Keratinocyte (primary cell): ENCODE data around the gene TUBB3. TPM values are rescaled to one million over a fixed set of nuclear protein-coding genes. Genes with fewer than 3 reads are reported as not detected.
"Not testable (repeated sequence)": the region's sequence is repeated elsewhere in the genome, so short reads cannot be mapped to it uniquely, and the experiment has no call there.

Experiments
- DNase-seq: peaks from one replicate; pipeline ENCODE4 v3.0.0-alpha.2; 2011; ENCODE audit warnings: low read depth, missing footprints, low spot score
- FAIRE-seq: peaks from 2 replicates; lab custom pipeline; 2011; peaks lifted over from hg19 to GRCh38; lab: Jason Lieb, UNC
- H2AFZ ChIP-seq: 2 replicates; pipeline ENCODE4 v1.6.0; 2012; ENCODE audit warnings: low read length, control low read depth, inconsistent platforms; ENCODE audit not compliant: control insufficient read depth
- H3K27ac ChIP-seq: 2 replicates; pipeline ENCODE4 v1.5.1; 2011; ENCODE audit warnings: low read length; ENCODE audit not compliant: control insufficient read depth, insufficient read depth
- H3K27me3 ChIP-seq: 3 replicates; pipeline ENCODE4 v1.6.0; 2011; ENCODE audit warnings: low read length; ENCODE audit not compliant: control insufficient read depth, insufficient read depth; ENCODE audit errors: extremely low read depth
- H3K36me3 ChIP-seq, 2 experiments: 2 replicates in 1 of 2; 3 replicates in 1 of 2; pipeline ENCODE4 v1.5.1; 2011; ENCODE audit warnings: low read length in 2 of 2, mild to moderate bottlenecking in 1 of 2; ENCODE audit not compliant: control insufficient read depth in 2 of 2, insufficient read depth in 2 of 2; ENCODE audit errors: extremely low read depth in 1 of 2
- H3K4me1 ChIP-seq: 3 replicates; pipeline ENCODE4 v1.5.1; 2011; ENCODE audit warnings: low read length; ENCODE audit not compliant: control insufficient read depth, insufficient read depth; ENCODE audit errors: extremely low read depth
- H3K4me2 ChIP-seq: 3 replicates; pipeline ENCODE4 v1.6.0; 2011; ENCODE audit warnings: low read depth, low read length; ENCODE audit not compliant: control insufficient read depth, insufficient read depth; ENCODE audit errors: extremely low read depth
- H3K4me3 ChIP-seq, 3 experiments: fragments of 200-600 bp in 1 of 3; sonication (generic) in 1 of 3; 2 replicates in 2 of 3; 3 replicates in 1 of 3; pipeline ENCODE4 v1.5.1; 2011 to 2016; ENCODE audit warnings: low read length in 3 of 3, mild to moderate bottlenecking in 3 of 3, control low read depth in 2 of 3, inconsistent platforms in 1 of 3, low read depth in 1 of 3, mixed read lengths in 1 of 3, mixed run types in 1 of 3, moderate library complexity in 1 of 3; ENCODE audit not compliant: control insufficient read depth in 2 of 3, insufficient read depth in 2 of 3; ENCODE audit errors: extremely low read depth in 1 of 3
- H3K79me2 ChIP-seq: 2 replicates; pipeline ENCODE4 v1.6.0; 2012; ENCODE audit warnings: low read length; ENCODE audit not compliant: control insufficient read depth, insufficient read depth
- H3K9ac ChIP-seq: 3 replicates; pipeline ENCODE4 v1.6.0; 2011; ENCODE audit warnings: low read length; ENCODE audit not compliant: control insufficient read depth, insufficient read depth; ENCODE audit errors: extremely low read depth
- H3K9me1 ChIP-seq: 3 replicates; pipeline ENCODE4 v1.6.0; 2011; ENCODE audit warnings: low read length; ENCODE audit not compliant: control insufficient read depth, insufficient read depth; ENCODE audit errors: extremely low read depth
- H3K9me3 ChIP-seq: 2 replicates; pipeline ENCODE4 v1.5.1; 2012; ENCODE audit warnings: low read depth, low read length; ENCODE audit not compliant: control insufficient read depth
- H4K20me1 ChIP-seq: 3 replicates; pipeline ENCODE4 v1.6.0; 2011; ENCODE audit warnings: low read length; ENCODE audit not compliant: control insufficient read depth, insufficient read depth; ENCODE audit errors: extremely low read depth
- EZH2 ChIP-seq: IDR thresholded peaks from one replicate; pipeline ENCODE4 v1.6.1; 2012; ENCODE audit warnings: inconsistent platforms, mild to moderate bottlenecking, low read length, moderate library complexity
- dilution Hi-C: fragments of 300-500 bp; cut with MboI; formaldehyde crosslinking; loops from one replicate; pipeline ENCODE4 v1.7.0; 2020; ENCODE audit warnings: low sequenced_read_pairs; ENCODE audit not compliant: extremely low pct_ligation_motif_present
- polyA plus RNA-seq, 5 experiments: library from polyadenylated mRNA; depleted of rRNA in 3 of 5; stranded (reverse) in 3 of 5; stranded (forward) in 1 of 5; unstranded in 1 of 5; fragments of >200 nt; gene quantifications; 1 replicate in 1 of 5; 2 replicates in 3 of 5; 3 replicates in 1 of 5; pipeline versions ENCODE4 v1.2.1 to v1.2.3, GENCODE V29; 2011 to 2012; ENCODE audit warnings: missing spikeins in 2 of 5, low read depth in 1 of 5, low replicate concordance in 1 of 5
- TF ChIP-seq, protein P1 (sequence below), 3 experiments: IDR thresholded peaks in 1 of 3; conservative IDR thresholded peaks in 1 of 3; optimal IDR thresholded peaks in 1 of 3; 2 replicates in 2 of 3; 3 replicates in 1 of 3; pipeline versions ENCODE3 to v1.5.1; 2011; ENCODE audit warnings: low read length in 3 of 3, mild to moderate bottlenecking in 3 of 3, moderate library complexity in 2 of 3, control low read depth in 1 of 3, inconsistent platforms in 1 of 3; ENCODE audit not compliant: insufficient read depth in 2 of 3; ENCODE audit errors: extremely low read depth in 1 of 3

Gene TUBB3
- polyA plus RNA-seq, 1 donor (not counting 4 experiments of a cell fraction or from before 2014, with no cell fraction given): 34.0 TPM

DNA sequence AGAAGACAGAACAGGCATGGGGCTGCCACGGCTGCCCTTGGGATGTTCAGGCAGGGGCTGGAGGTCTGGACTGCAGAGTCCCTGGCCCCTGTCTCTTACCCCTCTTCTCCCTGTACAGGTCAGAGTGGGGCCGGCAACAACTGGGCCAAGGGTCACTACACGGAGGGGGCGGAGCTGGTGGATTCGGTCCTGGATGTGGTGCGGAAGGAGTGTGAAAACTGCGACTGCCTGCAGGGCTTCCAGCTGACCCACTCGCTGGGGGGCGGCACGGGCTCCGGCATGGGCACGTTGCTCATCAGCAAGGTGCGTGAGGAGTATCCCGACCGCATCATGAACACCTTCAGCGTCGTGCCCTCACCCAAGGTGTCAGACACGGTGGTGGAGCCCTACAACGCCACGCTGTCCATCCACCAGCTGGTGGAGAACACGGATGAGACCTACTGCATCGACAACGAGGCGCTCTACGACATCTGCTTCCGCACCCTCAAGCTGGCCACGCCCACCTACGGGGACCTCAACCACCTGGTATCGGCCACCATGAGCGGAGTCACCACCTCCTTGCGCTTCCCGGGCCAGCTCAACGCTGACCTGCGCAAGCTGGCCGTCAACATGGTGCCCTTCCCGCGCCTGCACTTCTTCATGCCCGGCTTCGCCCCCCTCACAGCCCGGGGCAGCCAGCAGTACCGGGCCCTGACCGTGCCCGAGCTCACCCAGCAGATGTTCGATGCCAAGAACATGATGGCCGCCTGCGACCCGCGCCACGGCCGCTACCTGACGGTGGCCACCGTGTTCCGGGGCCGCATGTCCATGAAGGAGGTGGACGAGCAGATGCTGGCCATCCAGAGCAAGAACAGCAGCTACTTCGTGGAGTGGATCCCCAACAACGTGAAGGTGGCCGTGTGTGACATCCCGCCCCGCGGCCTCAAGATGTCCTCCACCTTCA lies 11.7 kb downstream of the TUBB3 start:
- TF ChIP-seq, protein P1, sequence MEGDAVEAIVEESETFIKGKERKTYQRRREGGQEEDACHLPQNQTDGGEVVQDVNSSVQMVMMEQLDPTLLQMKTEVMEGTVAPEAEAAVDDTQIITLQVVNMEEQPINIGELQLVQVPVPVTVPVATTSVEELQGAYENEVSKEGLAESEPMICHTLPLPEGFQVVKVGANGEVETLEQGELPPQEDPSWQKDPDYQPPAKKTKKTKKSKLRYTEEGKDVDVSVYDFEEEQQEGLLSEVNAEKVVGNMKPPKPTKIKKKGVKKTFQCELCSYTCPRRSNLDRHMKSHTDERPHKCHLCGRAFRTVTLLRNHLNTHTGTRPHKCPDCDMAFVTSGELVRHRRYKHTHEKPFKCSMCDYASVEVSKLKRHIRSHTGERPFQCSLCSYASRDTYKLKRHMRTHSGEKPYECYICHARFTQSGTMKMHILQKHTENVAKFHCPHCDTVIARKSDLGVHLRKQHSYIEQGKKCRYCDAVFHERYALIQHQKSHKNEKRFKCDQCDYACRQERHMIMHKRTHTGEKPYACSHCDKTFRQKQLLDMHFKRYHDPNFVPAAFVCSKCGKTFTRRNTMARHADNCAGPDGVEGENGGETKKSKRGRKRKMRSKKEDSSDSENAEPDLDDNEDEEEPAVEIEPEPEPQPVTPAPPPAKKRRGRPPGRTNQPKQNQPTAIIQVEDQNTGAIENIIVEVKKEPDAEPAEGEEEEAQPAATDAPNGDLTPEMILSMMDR (optimal IDR thresholded peaks at IDR 0.05 in 1 of 3, IDR thresholded peaks at IDR 0.05 in 1 of 3, conservative IDR thresholded peaks at IDR 0.05 in 1 of 3; ENCODE audit: extremely low read depth in 1 of 3, insufficient read depth in 2 of 3, low read length in 3 of 3): no peak
- no peak for TF ChIP-seq EZH2
- no peak overlapping the region for H3K27ac ChIP-seq
- peaks cover 9 to 12% of the 10 kb centered on the region in 2 experiments for H3K36me3 ChIP-seq
- no peak overlapping the region for H3K9ac ChIP-seq
- no peaks in the 10 kb centered on the region for H3K9me1 ChIP-seq
- DNase-seq (no peak), FAIRE-seq (no peak)
- dilution Hi-C loops: no loop called here
- no peaks in the 10 kb centered on the region for H3K9me3 ChIP-seq
- H4K20me1 ChIP-seq: no peaks in the 10 kb centered on the region
- no peak overlapping the region for H2AFZ ChIP-seq
- no peak overlapping the region for H3K4me2 ChIP-seq
- H3K79me2 ChIP-seq: no peaks in the 10 kb centered on the region
- H3K4me3 ChIP-seq: no peak overlapping the region
- H3K4me1 ChIP-seq: no peaks in the 10 kb centered on the region
- H3K27me3 ChIP-seq: peaks cover 6% of the 10 kb centered on the region

DNA sequence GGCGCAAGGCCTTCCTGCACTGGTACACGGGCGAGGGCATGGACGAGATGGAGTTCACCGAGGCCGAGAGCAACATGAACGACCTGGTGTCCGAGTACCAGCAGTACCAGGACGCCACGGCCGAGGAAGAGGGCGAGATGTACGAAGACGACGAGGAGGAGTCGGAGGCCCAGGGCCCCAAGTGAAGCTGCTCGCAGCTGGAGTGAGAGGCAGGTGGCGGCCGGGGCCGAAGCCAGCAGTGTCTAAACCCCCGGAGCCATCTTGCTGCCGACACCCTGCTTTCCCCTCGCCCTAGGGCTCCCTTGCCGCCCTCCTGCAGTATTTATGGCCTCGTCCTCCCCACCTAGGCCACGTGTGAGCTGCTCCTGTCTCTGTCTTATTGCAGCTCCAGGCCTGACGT lies 12.5 kb downstream of the TUBB3 start:
- dilution Hi-C loops, H3K27me3 ChIP-seq, H3K9ac ChIP-seq, H3K4me2 ChIP-seq, H2AFZ ChIP-seq, H3K9me1 ChIP-seq, H4K20me1 ChIP-seq, H3K4me1 ChIP-seq, H3K4me3 ChIP-seq, DNase-seq, H3K27ac ChIP-seq, H3K9me3 ChIP-seq, H3K79me2 ChIP-seq, FAIRE-seq: not testable (repeated sequence)
- peaks cover 9 to 12% of the 10 kb centered on the region in 2 experiments for H3K36me3 ChIP-seq
